Measurements from ENCODE around the gene INSIG1.

INSIG1 gene

GRCh38 chr7:155285423-155285822, 12.3 kb upstream of the INSIG1 start:
- no peak for DNase-seq (ENCODE audit: low spot score)

- no peak for DNase-seq (ENCODE audit: low spot score)
These were observed 11.8 kb upstream of the INSIG1 start for GRCh38 chr7:155285833-155286232.

GRCh38 chr7:155286686-155287085, 11.0 kb upstream of the INSIG1 start:
- DNase-seq (ENCODE audit: low spot score): no peak

- no peak for DNase-seq (ENCODE audit: low spot score)
These were observed 10.3 kb upstream of the INSIG1 start for GRCh38 chr7:155287284-155287935.

- DNase-seq (ENCODE audit: low spot score): no peak
These were observed 9.6 kb upstream of the INSIG1 start for GRCh38 chr7:155288055-155288454.

- DNase-seq (ENCODE audit: low spot score): no peak
These were observed 8.6 kb upstream of the INSIG1 start for GRCh38 chr7:155289107-155289506.

DNA sequence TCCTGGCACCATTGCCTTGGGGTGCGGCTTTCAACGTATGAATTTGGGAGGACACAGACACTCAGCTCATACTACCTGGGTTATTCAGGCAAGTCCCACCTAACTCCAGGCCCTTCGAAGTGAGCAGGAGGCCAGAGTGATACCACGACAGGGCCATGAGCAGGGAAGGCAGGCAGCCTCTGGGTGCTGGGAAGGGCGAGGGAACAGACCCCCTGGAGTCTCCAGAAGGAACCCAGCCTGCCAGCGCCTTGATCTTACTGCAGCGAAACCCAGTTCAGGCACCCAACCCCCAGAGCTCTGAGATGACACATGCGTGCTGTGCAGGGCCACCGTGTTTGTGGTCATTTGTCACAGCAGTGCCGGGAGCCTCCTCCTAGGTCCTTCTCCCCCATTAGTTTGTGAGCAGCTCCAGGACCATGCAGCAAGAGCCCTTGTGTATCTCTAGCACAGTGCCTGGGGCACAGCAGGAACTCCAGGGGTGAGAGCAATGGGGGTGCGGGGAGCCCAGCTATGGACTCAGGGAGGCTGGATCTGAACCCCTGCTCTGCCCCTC, 7.7 kb upstream of the INSIG1 start:
- no peak for DNase-seq (ENCODE audit: low spot score)

GRCh38 chr7:155291045-155291530, 6.6 kb upstream of the INSIG1 start:
- peak; percentile 88 for DNase-seq (ENCODE audit: low spot score)

DNA sequence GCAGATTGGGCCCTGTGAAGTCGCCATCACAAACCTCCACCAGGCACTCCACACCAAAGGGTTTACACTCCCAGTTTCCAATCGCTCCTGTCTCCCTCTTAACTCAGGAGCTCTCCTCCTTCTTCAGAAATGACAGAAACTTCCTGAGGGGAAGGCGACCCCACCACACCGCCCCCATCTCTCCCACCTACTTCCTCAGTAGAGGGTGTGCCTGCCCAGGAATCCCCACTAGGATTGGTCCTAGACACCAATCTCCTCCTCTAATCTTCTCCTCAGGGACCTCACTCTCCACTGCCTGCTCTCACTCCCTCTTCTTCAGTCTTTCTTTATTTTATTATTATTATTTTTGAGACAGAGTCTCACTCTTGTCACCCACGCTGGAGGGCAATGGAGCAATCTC, 5.9 kb upstream of the INSIG1 start:
- no peak for DNase-seq (ENCODE audit: low spot score)

DNA sequence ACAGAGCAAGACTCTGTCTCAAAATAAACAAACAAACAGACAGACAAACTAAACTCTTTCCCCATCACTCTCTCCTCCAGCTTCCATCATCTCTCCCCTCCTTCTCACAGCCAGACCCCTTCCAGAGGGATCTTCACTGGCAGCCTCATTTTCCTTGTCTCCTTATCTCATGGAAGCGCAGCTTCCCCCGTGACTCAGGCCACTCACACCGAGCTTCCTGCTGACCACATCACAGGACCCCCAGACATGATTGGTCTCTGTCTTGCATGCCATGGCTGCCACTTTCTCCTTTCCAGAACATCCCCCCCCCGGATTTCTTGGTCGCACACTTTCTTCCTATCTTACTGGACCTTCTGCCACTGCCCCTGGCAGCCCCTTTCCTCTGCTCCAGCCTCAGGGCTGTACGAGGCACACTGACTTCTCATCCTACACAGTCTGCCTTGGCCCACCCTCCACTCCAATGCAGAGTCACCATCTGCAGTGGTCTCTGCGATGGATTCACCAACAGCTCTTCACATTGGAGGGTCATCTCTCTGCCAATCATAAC, 4.9 kb upstream of the INSIG1 start:
- no peak for DNase-seq (ENCODE audit: low spot score)

- peak; percentile 20 for DNase-seq (ENCODE audit: low spot score)
These were observed 3.8 kb upstream of the INSIG1 start for GRCh38 chr7:155293721-155294510.

GRCh38 chr7:155294511-155294778, 3.2 kb upstream of the INSIG1 start:
- no peak for DNase-seq (ENCODE audit: low spot score)

DNA sequence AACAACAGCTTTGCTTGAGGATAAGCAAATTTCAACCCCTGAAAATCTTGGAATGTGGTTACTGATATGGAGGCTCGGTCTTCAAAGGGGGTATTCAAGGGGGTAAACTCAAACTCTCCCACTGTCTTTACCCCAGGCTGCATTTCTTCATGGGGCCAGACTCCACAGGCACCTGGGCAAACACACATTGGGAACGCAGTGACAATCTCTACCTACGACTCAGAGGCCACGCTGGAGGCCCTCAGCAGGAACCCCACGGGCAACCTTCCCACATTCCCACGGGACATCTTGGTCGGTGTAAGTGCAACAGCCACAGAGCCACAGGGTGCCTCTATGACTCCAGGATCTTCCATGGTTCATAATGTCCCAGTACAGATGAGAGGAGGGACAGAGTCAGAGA, 2.2 kb upstream of the INSIG1 start:
- peak; percentile 9 for DNase-seq (ENCODE audit: low spot score)

- DNase-seq (ENCODE audit: low spot score): no peak
These were observed 1.5 kb upstream of the INSIG1 start for GRCh38 chr7:155296006-155296787.

- peak; percentile 86 for DNase-seq (ENCODE audit: low spot score)
These were observed 726 bp upstream of the INSIG1 start for GRCh38 chr7:155296788-155297516.

DNA sequence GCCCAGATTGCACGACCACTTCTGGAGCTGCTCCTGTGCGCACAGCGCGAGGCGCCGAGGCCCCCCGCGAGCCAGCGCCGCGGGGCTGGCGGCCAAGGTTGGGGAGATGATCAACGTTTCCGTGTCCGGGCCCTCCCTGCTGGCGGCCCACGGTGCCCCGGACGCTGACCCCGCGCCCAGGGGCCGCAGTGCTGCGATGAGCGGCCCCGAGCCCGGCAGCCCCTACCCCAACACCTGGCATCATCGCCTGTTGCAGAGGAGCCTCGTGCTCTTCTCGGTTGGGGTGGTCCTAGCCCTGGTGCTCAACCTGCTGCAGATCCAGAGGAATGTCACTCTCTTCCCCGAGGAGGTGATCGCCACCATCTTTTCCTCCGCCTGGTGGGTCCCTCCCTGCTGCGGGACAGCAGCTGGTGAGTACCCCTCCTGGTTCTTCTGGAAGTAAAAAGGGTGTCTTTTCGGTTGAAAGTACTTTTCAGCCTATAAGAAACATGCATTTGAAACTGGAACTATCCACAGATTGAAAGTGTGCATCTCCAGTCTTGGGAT, 683 bp downstream of the INSIG1 start:
- no peak for DNase-seq (ENCODE audit: low spot score)

- DNase-seq (ENCODE audit: low spot score): peak; percentile 95
These were observed 1.3 kb downstream of the INSIG1 start for GRCh38 chr7:155298834-155299534.

- DNase-seq (ENCODE audit: low spot score): peak; percentile 36
These were observed 2.0 kb downstream of the INSIG1 start for GRCh38 chr7:155299535-155300202.

DNA sequence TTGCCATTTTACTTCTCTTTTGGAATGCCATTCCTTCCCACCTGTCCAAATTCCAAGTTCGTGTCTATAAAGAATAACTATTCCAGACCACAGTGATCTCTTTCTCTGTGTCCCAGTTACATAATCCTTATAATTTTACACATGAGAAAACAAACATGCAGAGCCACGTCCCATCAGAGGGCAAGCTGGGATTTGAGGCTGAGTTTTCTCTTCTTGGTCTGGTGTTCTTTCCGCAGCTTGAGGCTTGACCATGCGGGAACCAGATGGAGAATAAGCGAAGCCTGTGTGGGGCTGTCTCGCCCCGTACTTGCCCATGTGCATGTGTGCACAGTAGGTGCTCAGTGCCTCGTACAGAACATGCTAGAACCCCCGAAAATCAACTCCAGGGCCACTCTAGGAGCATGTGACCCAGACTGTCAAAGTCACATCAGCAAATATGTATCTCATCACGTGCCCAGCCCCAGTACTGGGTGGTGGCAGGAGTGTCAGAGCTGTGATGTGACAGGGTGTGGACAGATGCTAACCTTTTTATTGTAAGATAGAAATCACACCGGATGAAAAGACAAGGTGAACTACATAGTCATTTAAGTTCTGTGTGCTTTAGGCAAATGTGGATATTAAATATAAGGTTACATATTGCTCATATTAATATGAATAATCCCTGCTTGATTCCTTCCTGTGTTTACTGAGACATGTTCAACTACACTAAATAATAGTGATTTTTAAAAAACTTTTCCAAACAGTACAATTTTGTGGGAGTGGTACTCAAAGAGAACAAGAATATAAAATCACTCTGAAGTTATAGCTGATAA, 3.2 kb downstream of the INSIG1 start:
- no peak for DNase-seq (ENCODE audit: low spot score)

All from kidney tubule cell (primary cell).